GM12873 (cell line): ENCODE results near the gene SCN10A.

ENCODE experiments used
- CTCF ChIP-seq: IDR thresholded peaks from 2 replicates; pipeline ENCODE4 v1.5.1; 2012; ENCODE audit warnings: low read depth, mild to moderate bottlenecking, moderate library complexity, low read length, control low read depth; ENCODE audit not compliant: insufficient read depth; ENCODE audit errors: missing control alignments

Gene SCN10A

GRCh38 chr3:38655708-38656300, 160.2 kb downstream of the SCN10A start:
- peak; percentile 62 for TF ChIP-seq CTCF

GRCh38 chr3:38653685-38654537, 162.1 kb downstream of the SCN10A start:
- no peak for TF ChIP-seq CTCF

- TF ChIP-seq CTCF = no peak
These were observed 163.1 kb downstream of the SCN10A start for GRCh38 chr3:38652934-38653333.

GRCh38 chr3:38651153-38651789, 164.7 kb downstream of the SCN10A start:
- peak; percentile 100 for TF ChIP-seq CTCF

- no peak for TF ChIP-seq CTCF
These were observed 165.6 kb downstream of the SCN10A start for GRCh38 chr3:38650248-38650951.

- TF ChIP-seq CTCF = no peak
These were observed 166.3 kb downstream of the SCN10A start, which contains the start of gene SCN5A for GRCh38 chr3:38649500-38650247. TSS of gene SCN5A (minus strand) at chr3:38649687. CDS start at chr3:38633307, 16,380 bp downstream.
